SIG-M5 treated with dmso at 0.1 percent for 504 hours (cell line): ENCODE measurements around the gene FBXO3.
A peak's percentile ranks its signal among the peaks of the same experiment; 100 is the strongest.

ENCODE experiments used
- DNase-seq: peaks from one replicate; lab custom pipeline; 2025; ENCODE audit not compliant: unreplicated experiment; lab: John Stamatoyannopoulos, UW

Gene FBXO3

DNA sequence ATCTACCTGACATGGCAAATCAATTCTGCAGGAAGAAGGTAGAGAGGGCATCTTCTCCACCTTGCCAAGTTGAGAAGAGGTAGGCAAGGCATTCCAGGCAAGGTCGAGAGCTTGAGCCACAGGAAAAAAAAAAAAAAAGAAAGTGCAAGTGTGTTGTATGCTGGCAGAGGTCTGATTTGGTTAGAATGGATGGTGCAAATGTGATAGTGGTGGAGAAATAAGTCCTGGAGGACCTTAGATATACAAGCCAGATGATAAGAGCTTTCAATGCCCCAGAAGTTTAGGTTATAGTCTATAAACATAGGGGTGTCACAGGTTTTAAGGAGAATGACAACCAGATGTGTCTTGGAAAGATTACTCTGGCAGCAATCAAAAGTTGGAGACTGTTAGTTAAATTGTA is 1.4 kb downstream of the FBXO3 start:
- no peak for DNase-seq

GRCh38 chr11:33772300-33772699 is 2.0 kb downstream of the FBXO3 start:
- DNase-seq: peak; percentile 28

GRCh38 chr11:33770236-33770635 is 4.1 kb downstream of the FBXO3 start:
- no peak for DNase-seq

DNA sequence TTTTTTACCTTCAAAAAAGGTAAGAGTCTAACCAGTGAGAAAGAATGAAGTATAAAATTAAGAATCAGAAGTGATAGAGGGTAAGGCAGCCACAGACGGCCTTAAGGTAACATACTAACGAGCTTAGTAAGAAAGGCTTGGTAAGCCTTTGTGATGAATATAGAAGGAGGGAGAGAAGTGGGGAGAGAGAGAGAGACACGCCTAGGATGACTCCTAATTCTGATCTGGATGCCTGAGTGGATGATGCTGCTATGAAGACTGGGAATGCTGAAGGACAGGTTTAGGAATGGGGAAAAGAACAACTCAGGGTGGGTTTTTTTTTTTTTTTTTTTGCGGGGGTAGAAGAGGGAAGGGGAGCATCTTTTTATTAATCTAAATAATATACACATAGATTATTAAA is 4.8 kb downstream of the FBXO3 start:
- DNase-seq: no peak

GRCh38 chr11:33767624-33768023 is 6.7 kb downstream of the FBXO3 start:
- DNase-seq: no peak

DNA sequence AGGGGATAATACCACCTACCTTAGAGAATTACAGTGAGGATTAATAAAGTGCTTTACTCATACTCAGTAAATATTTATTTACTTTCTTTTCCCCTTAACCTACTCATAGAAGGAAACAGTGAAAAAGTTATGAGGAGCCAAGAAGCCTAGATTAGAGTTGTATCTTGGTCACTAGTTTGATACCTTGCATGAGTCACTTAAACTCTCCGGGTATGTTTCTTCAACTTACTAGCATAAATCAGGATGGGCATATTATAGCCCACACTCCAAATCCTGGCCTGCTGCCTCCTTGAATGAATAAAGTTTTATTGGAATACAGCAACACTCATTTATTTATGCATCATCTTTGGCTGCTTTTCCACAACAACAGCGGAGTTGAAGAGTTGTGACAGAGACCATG is 8.2 kb downstream of the FBXO3 start:
- no peak for DNase-seq

GRCh38 chr11:33761471-33761870 is 12.8 kb downstream of the FBXO3 start:
- no peak for DNase-seq

GRCh38 chr11:33753304-33753967 is 20.9 kb downstream of the FBXO3 start:
- no peak for DNase-seq

GRCh38 chr11:33751878-33752277 is 22.4 kb downstream of the FBXO3 start:
- DNase-seq: no peak

DNA sequence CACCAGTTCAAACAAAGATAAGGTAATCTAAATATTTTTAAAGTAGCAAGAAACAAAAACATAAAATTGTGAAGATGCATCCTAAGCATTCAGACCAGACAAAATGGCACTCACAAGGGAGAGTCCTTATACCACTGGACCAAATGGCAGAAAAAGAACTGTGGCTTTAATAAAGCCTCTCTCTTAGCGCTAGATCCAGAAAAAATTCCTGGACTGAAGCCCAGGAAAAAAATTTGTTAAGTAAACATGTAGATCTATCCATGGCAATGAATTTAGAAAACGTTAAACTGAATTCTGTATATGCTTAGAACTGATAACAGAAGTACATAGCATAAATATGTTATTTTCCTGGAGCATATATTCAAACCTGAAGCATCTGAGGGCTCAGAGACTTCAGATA is 26.3 kb downstream of the FBXO3 start:
- no peak for DNase-seq

DNA sequence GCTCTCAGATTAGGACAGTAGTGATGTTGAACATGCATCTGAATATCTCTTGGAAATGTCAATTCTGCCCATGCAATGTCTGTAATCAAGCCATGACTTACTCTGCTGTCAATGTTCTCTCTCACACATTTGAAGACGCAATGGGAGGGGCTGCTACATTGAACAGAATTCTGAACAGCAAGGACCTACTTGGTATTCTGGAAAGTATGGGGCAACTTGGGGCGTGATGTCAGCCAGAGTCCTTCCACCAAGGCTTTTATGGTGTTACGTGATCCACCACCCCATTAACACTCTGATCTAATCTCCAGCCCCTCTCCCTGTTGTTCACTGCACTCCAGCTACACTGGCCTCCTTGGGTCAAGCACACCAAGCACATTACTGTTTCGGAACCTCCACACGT is 31.0 kb downstream of the FBXO3 start:
- no peak for DNase-seq

GRCh38 chr11:33742249-33742851 is 32.0 kb downstream of the FBXO3 start:
- peak; percentile 35 for DNase-seq

DNA sequence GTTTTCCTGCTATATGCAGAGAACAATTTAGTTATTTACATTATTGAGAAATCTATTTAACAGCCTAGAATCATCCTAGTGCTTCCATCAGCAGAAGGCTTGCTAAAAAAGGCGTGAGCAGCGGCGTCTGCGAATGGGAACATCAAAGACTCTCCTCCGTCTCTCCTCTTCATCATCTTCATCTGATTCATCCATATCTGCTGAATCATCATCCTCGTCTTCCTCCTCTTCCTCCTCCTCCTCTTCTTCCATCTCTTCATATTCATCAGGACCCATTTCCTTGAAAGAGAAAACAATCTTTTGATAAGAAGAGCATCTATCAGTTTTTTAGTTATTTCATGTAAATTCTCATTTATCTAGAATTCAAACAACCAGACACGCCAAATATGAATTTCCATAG is 32.5 kb downstream of the FBXO3 start:
- no peak for DNase-seq

GRCh38 chr11:33737362-33737821 is 36.9 kb downstream of the FBXO3 start:
- DNase-seq: no peak

- peak; percentile 26 for DNase-seq
These were observed 38.0 kb downstream of the FBXO3 start, which contains the start of gene CD59 for GRCh38 chr11:33736148-33736812. TSS of gene CD59 (minus strand) at chr11:33736423. CDS start at chr11:33722445, 13,978 bp downstream.

GRCh38 chr11:33735271-33736147 is 38.8 kb downstream of the FBXO3 start:
- peak; percentile 25 for DNase-seq

- no peak for DNase-seq
These were observed 39.7 kb downstream of the FBXO3 start for GRCh38 chr11:33734441-33735270.

- DNase-seq: no peak
These were observed 40.3 kb downstream of the FBXO3 start for GRCh38 chr11:33733980-33734379.

DNA sequence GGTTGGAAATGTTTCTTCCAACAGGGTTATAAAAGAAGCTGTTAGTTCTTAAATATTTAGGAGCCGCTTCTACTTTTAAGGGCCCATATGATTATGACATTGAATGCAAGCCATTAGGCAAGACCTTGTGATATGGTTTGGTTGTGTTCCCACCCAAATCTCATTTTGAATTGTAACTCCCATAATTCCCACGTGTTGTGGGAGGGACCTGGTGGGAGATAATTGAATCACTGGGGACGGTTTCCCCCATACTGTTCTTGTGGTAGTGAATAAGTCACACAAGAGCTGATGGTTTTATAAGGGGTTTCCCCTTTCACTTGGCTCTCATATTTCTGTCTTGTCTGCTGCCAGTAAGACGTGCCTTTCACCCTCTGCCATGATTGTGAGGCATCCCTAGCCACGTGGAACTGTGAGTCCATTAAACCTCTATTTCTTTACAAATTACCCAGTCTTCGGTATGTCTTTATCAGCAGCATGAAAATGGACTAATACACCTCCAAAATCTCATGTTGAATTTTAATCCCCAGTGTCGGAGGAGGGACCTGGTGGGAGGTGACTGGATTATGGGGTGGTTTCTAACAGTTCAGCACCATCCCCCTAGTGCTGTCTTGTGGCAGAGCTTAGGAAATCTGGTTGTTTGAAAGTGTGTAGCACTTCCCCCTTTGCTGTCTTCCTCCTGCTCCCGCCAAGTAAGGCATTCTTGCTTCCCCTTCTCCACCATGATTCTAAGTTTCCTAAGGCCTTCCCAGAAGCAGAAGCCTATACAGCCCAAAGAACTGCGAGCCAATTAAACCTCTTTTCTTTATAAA is 42.4 kb downstream of the FBXO3 start:
- peak; percentile 68 for DNase-seq

- DNase-seq: no peak
These were observed 43.6 kb downstream of the FBXO3 start for GRCh38 chr11:33730716-33731115.
